PC-3 (cell line): ENCODE results near the gene LILRB2.
"Not testable (repeated sequence)": the region's sequence is repeated elsewhere in the genome, so short reads cannot be mapped to it uniquely, and the experiment has no call there.

Experiments
- CTCF ChIP-seq: fragments of 300-600 bp; sonication (generic); conservative IDR thresholded peaks from 2 replicates; pipeline ENCODE4 v1.5.1; 2017; ENCODE audit warnings: antibody characterized with exemption, low read depth, mild to moderate bottlenecking, low read length
- EZH2 ChIP-seq: fragments of 300-600 bp; sonication (generic); IDR thresholded peaks from one replicate; pipeline ENCODE4 v1.6.1; 2017; ENCODE audit warnings: antibody characterized with exemption, mild to moderate bottlenecking, low read length; ENCODE audit not compliant: unreplicated experiment
- EZH2phosphoT487 ChIP-seq: fragments of 300-600 bp; sonication (generic); IDR thresholded peaks from 2 replicates; pipeline ENCODE4 v1.6.1; 2018; ENCODE audit warnings: mild to moderate bottlenecking, antibody characterized with exemption, low read length, borderline replicate concordance

GRCh38 chr19:54271587-54271986, 9.3 kb downstream of the LILRB2 start:
- TF ChIP-seq EZH2, CTCF, EZH2phosphoT487: not testable (repeated sequence)
